IPS-NIHi7 (cell line): ENCODE measurements around the gene CERS6.
"Not testable (repeated sequence)": the region's sequence is repeated elsewhere in the genome, so short reads cannot be mapped to it uniquely, and the experiment has no call there.

ENCODE experiments used
- DNase-seq: peaks from one replicate; pipeline ENCODE4 v3.0.0; 2012; ENCODE audit warnings: mixed read lengths; ENCODE audit errors: extremely low spot score

CERS6 gene

DNA sequence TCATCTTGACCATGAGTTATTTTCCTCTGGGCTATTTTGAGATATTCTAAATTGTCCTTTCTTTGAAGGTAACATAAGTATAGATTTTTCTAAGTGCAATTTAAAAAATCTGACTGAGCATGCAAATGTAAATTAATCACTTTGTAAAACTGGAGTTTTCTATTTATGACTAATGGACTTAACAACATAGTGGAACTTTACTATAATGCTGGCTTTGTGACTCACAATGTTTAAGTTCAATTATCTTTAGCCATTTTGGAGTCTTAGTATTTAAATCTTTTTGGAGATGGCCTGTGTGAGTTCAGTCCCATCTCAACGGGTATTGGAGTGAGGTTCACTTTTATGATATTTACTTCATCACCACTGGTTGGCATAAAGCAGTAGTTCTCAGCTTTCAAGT lies 311.2 kb downstream of the CERS6 start:
- no peak for DNase-seq

GRCh38 chr2:168768357-168768756 lies 312.3 kb downstream of the CERS6 start:
- not testable (repeated sequence) for DNase-seq

- no peak for DNase-seq
These were observed 314.7 kb downstream of the CERS6 start for GRCh38 chr2:168770796-168771195.

- no peak for DNase-seq
These were observed 316.6 kb downstream of the CERS6 start for GRCh38 chr2:168772704-168773103.

DNA sequence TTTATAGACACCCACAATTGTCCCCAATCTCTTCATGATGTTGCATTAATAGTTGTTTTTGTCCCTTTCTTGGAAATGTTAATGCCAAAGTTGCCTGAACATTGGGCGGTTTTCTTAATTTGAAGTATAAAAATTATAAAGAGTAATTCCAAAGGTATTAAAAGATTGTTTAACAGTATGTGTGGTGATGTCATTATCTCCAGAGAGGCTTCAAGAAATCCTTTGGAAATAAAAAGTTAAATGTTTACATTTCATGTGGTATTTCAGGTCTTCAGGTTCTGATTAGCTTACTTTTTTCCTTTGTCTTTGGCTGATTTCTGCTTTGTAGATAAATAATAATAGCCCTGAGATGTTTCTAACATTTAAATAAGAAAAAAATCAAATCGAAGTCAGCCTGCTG lies 317.1 kb downstream of the CERS6 start:
- no peak for DNase-seq

GRCh38 chr2:168773719-168774521 lies 317.8 kb downstream of the CERS6 start:
- DNase-seq, result peak; percentile 78

DNA sequence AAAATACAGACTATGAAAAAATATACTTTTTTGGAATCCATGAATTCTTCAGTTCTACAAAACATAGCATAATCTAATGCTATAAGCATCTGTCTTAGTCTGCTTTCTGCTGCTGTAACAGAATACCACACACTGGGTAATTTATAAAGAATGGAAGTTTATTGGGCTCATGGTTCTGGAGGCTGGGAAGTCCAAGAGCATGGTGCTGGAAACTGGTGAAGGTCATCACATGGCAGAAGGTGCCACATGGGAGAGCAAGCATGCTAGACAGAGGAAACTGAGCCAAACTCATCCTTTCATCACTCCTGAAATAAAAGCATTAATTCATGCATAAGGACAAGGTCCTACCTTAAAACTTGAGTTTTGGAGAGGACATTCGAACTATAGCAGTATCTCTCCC lies 319.8 kb downstream of the CERS6 start:
- no peak for DNase-seq

DNA sequence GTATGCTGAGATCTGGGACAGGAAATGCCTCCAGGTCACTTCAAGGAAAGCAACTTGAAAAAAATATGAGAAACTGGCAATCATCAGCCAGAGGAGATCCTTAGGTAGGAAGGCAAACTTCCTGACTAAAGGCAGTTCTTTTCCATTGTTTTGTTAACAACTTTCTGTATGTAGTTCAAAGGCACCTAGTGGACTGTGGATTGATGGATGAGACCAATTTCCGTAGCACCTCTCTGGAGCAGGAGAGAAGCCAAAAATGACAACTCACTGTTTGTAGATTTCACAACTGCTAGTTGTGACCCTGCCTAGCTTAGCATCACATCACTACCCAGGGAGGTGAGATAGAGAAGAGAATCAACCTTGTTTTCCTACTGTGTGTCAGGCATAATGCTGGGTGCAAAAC lies 324.6 kb downstream of the CERS6 start:
- DNase-seq, result no peak

- DNase-seq, result no peak
These were observed 325.2 kb downstream of the CERS6 start for GRCh38 chr2:168781191-168781817.

GRCh38 chr2:168782271-168782670 lies 326.2 kb downstream of the CERS6 start:
- DNase-seq, result no peak

DNA sequence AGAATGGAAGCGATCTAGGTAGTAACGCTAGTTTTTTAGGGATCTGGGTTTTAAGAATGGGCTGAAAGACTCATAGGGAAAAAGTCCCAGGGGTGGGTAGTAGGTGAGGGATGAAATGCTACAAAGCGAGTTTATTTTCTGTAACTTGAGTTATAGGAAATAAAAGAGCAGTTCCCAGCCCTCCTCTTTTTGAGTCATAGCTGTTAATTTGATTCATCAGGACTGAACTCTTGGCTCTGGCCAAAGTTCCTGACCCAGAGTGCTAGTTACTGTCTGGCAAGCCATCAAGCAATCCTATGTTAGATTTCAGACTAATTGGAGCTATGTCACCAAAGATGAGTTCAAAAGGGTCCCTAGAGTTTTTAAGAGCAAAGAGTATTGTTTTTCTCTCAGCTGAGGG lies 328.9 kb downstream of the CERS6 start:
- no peak for DNase-seq

DNA sequence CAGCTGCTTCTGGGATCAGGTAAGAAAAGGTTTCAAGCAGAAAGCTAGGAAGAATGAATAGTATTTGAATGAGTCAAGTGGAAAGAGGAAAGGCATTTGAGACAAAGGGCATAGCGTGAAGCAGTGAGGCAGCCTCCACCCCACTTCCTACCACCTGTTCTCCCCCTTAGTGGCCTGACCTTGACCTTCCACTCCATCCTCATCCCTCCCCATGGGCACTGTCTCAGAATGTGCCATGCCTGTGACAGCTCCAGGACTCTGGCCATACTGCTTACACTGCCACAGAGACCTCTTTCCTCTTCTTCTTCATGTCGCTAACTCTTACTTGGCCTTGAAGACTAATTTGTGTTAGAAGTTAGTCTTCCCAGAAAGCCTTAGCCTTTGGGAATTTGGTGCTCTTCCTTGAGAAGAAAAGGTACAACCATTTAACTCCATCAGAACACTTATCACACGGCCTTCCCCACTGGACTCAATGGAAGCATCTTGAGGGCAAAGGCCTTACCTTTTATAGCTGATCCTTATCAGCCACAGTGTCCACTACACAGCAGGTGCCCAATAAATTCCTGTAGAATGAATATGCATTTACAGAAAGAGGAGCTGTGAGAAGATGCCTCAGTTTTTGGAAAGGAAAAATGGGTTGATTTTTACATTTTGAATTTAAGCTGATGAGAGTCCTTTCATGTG lies 331.2 kb downstream of the CERS6 start:
- DNase-seq, result no peak

DNA sequence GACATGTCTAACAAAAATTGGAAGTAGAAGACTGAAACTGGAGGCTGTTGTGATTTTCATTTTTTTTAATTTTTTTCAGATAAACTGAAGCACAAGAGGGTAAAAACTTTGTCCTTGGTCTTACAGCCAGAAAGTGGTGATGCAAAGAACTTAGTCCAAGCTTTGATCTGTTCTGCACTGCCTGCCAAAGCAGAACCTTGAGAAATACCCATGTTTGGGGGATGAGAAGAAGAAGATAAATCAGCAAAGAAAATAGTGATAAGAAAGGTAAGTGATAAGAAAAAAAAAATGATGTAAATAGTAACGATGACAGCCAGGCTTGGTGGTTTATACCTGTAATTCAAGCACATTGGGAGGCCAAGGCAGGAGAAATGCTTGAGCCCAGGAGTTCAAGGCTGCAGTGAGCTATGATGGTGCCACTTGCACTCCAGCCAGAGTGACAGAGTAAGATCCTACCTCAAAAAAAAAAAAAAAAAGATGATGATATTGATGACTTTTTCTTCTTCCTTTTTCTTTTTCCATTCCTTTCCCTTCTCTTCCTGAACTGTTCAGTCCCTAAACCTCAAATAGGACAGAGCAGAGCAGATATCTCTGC lies 331.8 kb downstream of the CERS6 start:
- DNase-seq, result no peak

GRCh38 chr2:168789776-168790175 lies 333.7 kb downstream of the CERS6 start:
- no peak for DNase-seq

DNA sequence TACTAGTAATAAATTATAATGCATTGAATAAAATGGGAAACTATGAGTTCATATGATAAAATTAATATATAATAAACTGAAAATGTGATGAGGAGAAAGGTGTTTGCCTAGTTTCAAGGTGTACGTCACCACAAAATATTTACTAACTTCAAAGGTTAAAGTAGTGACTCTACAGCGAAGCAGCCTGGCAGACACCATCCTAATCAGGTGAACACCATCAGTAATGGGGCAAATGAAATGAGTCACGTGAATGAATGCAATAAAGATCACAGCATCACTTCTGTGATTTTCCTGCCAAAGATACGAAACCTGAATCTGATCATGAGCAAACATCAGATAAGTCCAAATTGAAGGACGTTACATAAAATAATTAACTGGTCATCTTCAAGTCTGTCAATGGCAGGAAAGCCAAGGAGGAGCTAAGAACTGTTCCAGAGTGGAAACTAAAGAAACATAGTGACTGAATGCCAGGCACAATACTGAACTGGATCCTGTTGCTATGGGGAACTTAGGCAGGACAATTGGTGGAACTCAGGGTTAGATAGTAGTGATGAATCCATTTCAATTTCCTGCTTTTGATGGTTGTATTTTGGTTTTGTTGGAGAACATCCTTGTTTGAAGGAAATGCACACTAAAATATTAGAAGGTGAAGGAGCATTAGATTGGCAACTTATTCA lies 334.3 kb downstream of the CERS6 start:
- DNase-seq, result no peak

- not testable (repeated sequence) for DNase-seq
These were observed 335.1 kb downstream of the CERS6 start for GRCh38 chr2:168791140-168791539.

DNA sequence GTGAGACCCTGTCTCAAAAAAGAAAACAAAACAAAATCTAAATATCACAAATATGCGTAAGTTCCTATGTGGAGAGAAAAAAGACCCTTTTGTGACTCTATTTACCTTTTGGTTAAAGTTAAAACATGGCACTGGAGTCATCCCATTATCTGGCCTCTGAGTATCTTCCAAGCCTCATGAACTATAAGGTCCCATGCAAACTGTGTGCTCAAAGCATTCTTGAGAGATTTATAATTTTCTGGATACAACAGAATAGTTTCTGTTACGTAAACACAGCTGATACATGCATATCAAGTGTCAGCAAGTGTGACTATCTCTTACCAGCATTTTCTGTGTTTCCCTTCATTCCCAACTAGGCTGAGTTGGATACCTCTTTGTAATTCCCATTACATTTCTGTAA lies 337.5 kb downstream of the CERS6 start:
- no peak for DNase-seq

- no peak for DNase-seq
These were observed 338.9 kb downstream of the CERS6 start for GRCh38 chr2:168794968-168795367.

DNA sequence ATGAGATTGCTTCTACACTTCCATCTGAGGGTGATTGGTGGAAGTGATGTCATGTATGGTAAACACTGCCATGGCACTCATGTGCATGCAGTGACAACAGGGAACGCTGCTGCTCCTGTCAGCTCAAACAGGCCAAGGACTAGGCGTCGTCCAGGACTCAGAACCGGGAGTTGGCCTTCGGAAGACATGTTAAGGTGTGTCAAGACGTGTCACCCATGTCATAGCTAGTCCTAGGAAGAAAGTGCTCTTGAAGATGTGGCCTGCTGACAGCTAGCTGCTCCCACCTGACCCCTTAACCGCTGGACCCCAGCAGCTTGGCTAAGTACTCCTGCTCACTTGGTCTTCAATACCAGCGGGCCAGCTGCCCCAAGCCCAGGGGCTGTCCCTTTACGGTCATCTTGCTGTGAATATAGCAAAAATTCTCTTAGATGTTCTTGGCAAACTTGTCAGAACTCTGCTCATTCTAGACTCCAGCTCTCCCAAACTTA lies 340.1 kb downstream of the CERS6 start:
- DNase-seq, result no peak

DNA sequence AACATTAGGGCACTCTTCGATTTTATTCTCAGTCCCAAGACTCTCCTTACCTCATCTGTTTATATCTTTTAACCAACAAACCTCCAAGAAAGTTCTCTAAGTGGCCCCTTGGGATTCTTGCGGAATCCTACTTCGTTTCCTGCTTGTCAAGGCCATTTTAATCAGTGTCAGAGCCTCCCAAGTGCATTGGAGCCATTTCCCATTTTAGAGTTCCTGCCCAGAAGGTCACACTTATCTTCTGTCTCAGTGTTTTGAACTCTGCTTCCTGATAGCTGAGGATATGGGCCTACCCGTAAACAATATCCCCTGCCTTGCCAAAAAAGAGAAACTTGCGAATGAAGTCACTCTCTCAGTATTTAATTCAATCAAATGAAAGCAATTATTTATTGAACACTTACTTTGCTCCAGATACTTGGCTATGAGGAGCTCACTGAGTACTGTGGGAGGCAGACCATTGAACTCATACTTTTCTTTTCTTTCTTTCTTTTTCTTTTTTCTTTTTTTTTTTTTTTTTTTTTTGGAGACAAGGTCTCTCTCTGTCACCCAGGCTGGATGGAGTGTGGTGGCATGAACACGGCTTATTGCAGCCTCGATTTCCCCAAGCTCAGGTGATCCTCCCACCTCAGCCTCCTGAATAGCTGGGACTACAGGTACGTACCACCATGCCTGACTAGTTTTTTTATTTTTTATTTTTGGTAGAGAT lies 340.7 kb downstream of the CERS6 start:
- DNase-seq, result no peak

DNA sequence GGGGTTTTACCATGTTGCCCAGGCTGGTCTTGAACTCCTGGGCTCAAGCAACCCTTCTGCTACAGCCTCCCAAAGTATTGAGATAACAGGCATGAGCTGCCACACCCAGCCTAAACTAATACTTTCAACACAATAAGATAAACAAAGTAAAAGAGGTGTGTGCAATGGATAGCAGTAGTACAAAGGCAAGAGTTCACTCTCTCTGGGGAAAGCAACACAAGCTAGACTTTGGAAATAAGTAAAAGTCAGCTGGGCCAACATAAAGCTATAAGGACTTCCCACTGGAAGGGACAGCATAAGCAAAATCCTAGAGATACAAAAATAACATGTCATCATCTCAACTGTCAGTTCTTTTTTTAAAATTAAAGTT lies 341.2 kb downstream of the CERS6 start:
- DNase-seq, result no peak
